GM23338 (cell line): ENCODE data around the gene LEAP2. TPM values are rescaled to one million over a fixed set of nuclear protein-coding genes. Genes with fewer than 3 reads are reported as not detected.

Experiments
- ATAC-seq: fragments of 200-7000 bp; cut with Tn5 transposase; 3 replicates; pipeline ENCODE4 v1.9.1; 2020
- DNase-seq: peaks from one replicate; pipeline ENCODE4 v3.0.0-alpha.2; 2015; ENCODE audit warnings: low spot score
- H2AFZ ChIP-seq: fragments of 200-600 bp; sonication (generic); 2 replicates; pipeline ENCODE4 v1.8.0; 2016; ENCODE audit warnings: antibody characterized with exemption, mild to moderate bottlenecking, moderate library complexity
- H3F3A ChIP-seq: fragments of 200-600 bp; sonication (generic); replicated peaks from 2 replicates; pipeline ENCODE4 v1.8.0; 2017; ENCODE audit warnings: antibody characterized with exemption, mixed run types, low read depth
- H3K27ac ChIP-seq: fragments of 200-600 bp; sonication (generic); 2 replicates; pipeline ENCODE4 v1.6.1; 2016; ENCODE audit warnings: low read depth
- H3K27me3 ChIP-seq: fragments of 200-600 bp; sonication (generic); 2 replicates; pipeline ENCODE4 v1.8.0; 2016; ENCODE audit warnings: mild to moderate bottlenecking, mixed run types, moderate library complexity; ENCODE audit not compliant: insufficient read depth
- H3K36me3 ChIP-seq: fragments of 200-600 bp; sonication (generic); 2 replicates; pipeline ENCODE4 v1.8.0; 2016; ENCODE audit warnings: mild to moderate bottlenecking; ENCODE audit not compliant: insufficient read depth
- H3K4me1 ChIP-seq: fragments of 200-600 bp; sonication (generic); 2 replicates; pipeline ENCODE4 v1.8.0; 2016; ENCODE audit warnings: mild to moderate bottlenecking, moderate library complexity; ENCODE audit not compliant: insufficient read depth
- H3K4me2 ChIP-seq: fragments of 200-600 bp; sonication (generic); 2 replicates; pipeline ENCODE4 v1.7.1; 2017; ENCODE audit warnings: mixed run types
- H3K4me3 ChIP-seq: fragments of 200-600 bp; sonication (generic); 2 replicates; pipeline ENCODE4 v1.6.1; 2016; ENCODE audit warnings: mixed run types
- H3K79me2 ChIP-seq: fragments of 200-600 bp; sonication (generic); replicated peaks from 2 replicates; pipeline ENCODE4 v1.8.0; 2017; ENCODE audit warnings: mild to moderate bottlenecking; ENCODE audit not compliant: insufficient read depth
- H3K9me2 ChIP-seq: fragments of 200-600 bp; sonication (generic); 2 replicates; pipeline ENCODE4 v1.8.0; 2017; ENCODE audit not compliant: insufficient read depth
- H4K20me1 ChIP-seq: fragments of 200-600 bp; sonication (generic); replicated peaks from 2 replicates; pipeline ENCODE4 v1.8.0; 2017; ENCODE audit warnings: mild to moderate bottlenecking; ENCODE audit not compliant: insufficient read depth
- H3K27ac Mint-ChIP-seq: 2 replicates; pipeline ENCODE4 v1.8.0; 2020; ENCODE audit warnings: inconsistent platforms, mild to moderate bottlenecking, moderate library complexity, mixed read lengths
- H3K27me3 Mint-ChIP-seq: 3 replicates; pipeline ENCODE4 v1.8.0; 2022; ENCODE audit warnings: low read depth, mild to moderate bottlenecking, moderate library complexity, mixed read lengths, inconsistent platforms; ENCODE audit not compliant: insufficient read depth, poor library complexity
- H3K36me3 Mint-ChIP-seq: 3 replicates; pipeline ENCODE4 v1.8.0; 2021; ENCODE audit warnings: low read depth, mild to moderate bottlenecking, inconsistent platforms, moderate library complexity, mixed read lengths
- H3K4me1 Mint-ChIP-seq: 3 replicates; pipeline ENCODE4 v1.8.0; 2020; ENCODE audit warnings: mild to moderate bottlenecking, inconsistent platforms, mixed read lengths
- H3K4me3 Mint-ChIP-seq: 3 replicates; pipeline ENCODE4 v1.8.0; 2021; ENCODE audit warnings: moderate library complexity, mild to moderate bottlenecking, inconsistent platforms, mixed read lengths
- H3K9me3 Mint-ChIP-seq: 3 replicates; pipeline ENCODE4 v1.8.0; 2020; ENCODE audit warnings: moderate library complexity, mild to moderate bottlenecking, inconsistent platforms, mixed read lengths
- CREB1 ChIP-seq: fragments of 250-450 bp; sonication (Bioruptor Pico); IDR thresholded peaks from 2 replicates; pipeline ENCODE4 v1.5.0; 2020; ENCODE audit warnings: low read depth, mild to moderate bottlenecking, moderate library complexity
- CTCF ChIP-seq, 2 experiments: fragments of 200-600 bp in 1 of 2; sonication (generic) in 1 of 2; conservative IDR thresholded peaks; 2 replicates each; pipeline versions ENCODE4 v1.5.1 to v1.6.1; 2016 to 2017; ENCODE audit warnings: antibody characterized with exemption in 2 of 2, low read depth in 2 of 2, mild to moderate bottlenecking in 2 of 2, moderate library complexity in 1 of 2
- ETS1 ChIP-seq: IDR thresholded peaks from 2 replicates; pipeline ENCODE4 v1.6.1; 2016; ENCODE audit warnings: antibody characterized with exemption
- EZH2 ChIP-seq: fragments of 200-600 bp; sonication (generic); IDR thresholded peaks from one replicate; pipeline ENCODE4 v1.8.0; 2017; ENCODE audit warnings: antibody characterized with exemption, mild to moderate bottlenecking, low read depth; ENCODE audit not compliant: unreplicated experiment
- EZH2phosphoT487 ChIP-seq: fragments of 200-600 bp; sonication (generic); IDR thresholded peaks from one replicate; pipeline ENCODE4 v1.8.1; 2018; ENCODE audit warnings: antibody characterized with exemption; ENCODE audit not compliant: unreplicated experiment
- JUNB ChIP-seq: IDR thresholded peaks from one replicate; pipeline ENCODE4 v1.6.1; 2016; ENCODE audit warnings: antibody characterized with exemption; ENCODE audit not compliant: unreplicated experiment
- NANOG ChIP-seq: IDR thresholded peaks from 2 replicates; pipeline ENCODE4 v1.6.1; 2016; ENCODE audit warnings: antibody characterized with exemption, borderline replicate concordance
- POLR2AphosphoS5 ChIP-seq: IDR thresholded peaks from 2 replicates; pipeline ENCODE4 v1.6.1; 2016; ENCODE audit warnings: antibody characterized with exemption, low read depth
- REST ChIP-seq: IDR thresholded peaks from one replicate; pipeline ENCODE4 v1.6.1; 2018; ENCODE audit warnings: antibody characterized with exemption; ENCODE audit not compliant: unreplicated experiment
- STAT1 ChIP-seq: IDR thresholded peaks from one replicate; pipeline ENCODE4 v1.6.1; 2016; ENCODE audit warnings: antibody characterized with exemption; ENCODE audit not compliant: unreplicated experiment
- ZNF114 ChIP-seq: fragments of 250-450 bp; sonication (Bioruptor Pico); IDR thresholded peaks from 2 replicates; pipeline ENCODE4 v1.5.0; 2020; ENCODE audit warnings: mild to moderate bottlenecking, moderate library complexity
- ZNF331 ChIP-seq: fragments of 250-450 bp; sonication (Bioruptor Pico); IDR thresholded peaks from 2 replicates; pipeline ENCODE4 v1.5.0; 2020; ENCODE audit warnings: low read depth, mild to moderate bottlenecking, moderate library complexity
- ZNF462 ChIP-seq: fragments of 250-450 bp; sonication (Bioruptor Pico); IDR thresholded peaks from 2 replicates; pipeline ENCODE4 v1.5.0; 2020; ENCODE audit warnings: mild to moderate bottlenecking, moderate library complexity
- long read RNA-seq: library from polyadenylated mRNA; unstranded; transcript quantifications from one replicate; pipeline ENCODE4 v2.0.0, GENCODE V29; 2020; ENCODE audit not compliant: unreplicated experiment
- polyA plus RNA-seq: library from polyadenylated mRNA; unstranded; fragments of >200 nt; fragmentation: Nextera tagmentation; extraction: Ambion mirVana; gene quantifications from 2 replicates; pipeline ENCODE4 v1.2.1, GENCODE V29; 2016
- total RNA-seq: library from RNA; depleted of rRNA; stranded (reverse); fragments of >200 nt; shearing (Covaris generic); gene quantifications from 2 replicates; pipeline ENCODE4 v1.2.3, GENCODE V29; 2014; rRNA removed

LEAP2 gene
- total RNA-seq (0.54 and 1.8 TPM in 2 replicates), polyA plus RNA-seq (1.5 and 1.6 TPM in 2 replicates)
- long read RNA-seq, result 0 reads

- no peak; the same call in 2 of the 3 replicates for ATAC-seq
Observed at GRCh38 chr5:132873119-132873929, at the start of gene LEAP2. TSS of gene LEAP2 (plus strand) at chr5:132873668. CDS start at chr5:132873695, 27 bp downstream.

More at GRCh38 chr5:132873119-132873929, at the start of gene LEAP2:
- Histone ChIP-seq H3K4me3 (no peak within 1 kb of the TSS), H2AFZ (no peak within 1 kb of the TSS), H3K27ac (no peak within 1 kb of the TSS; the same call in 1 of the 2 replicates), H3K4me1 (no peaks in the 10 kb centered on the region), H3K9me2 (no peaks in the 10 kb centered on the region), H3K79me2 (peaks cover 2% of the 10 kb centered on the region; the same call in 1 of the 2 replicates), H3K27me3 (no peaks in the 10 kb centered on the region), H3F3A (peaks cover 7% of the 10 kb centered on the region), H3K36me3 (peaks cover 6% of the 10 kb centered on the region), H3K4me2 (no peak within 1 kb of the TSS), H4K20me1 (no peaks in the 10 kb centered on the region; the same call in 1 of the 2 replicates)
- Mint-ChIP-seq H3K4me1 (no peaks in the 10 kb centered on the region), H3K36me3 (peaks cover 22% of the 10 kb centered on the region), H3K4me3 (no peak within 1 kb of the TSS), H3K27ac (no peak within 1 kb of the TSS; the same call in 1 of the 2 replicates), H3K9me3 (no peaks in the 10 kb centered on the region), H3K27me3 (peaks cover 6% of the 10 kb centered on the region)
- TF ChIP-seq ZNF114 (CRISPR knock-in tag), result no peak
- no peak for TF ChIP-seq ZNF331
- no peak for TF ChIP-seq REST
- no peak for TF ChIP-seq ZNF462 (CRISPR knock-in tag)
- TF ChIP-seq EZH2phosphoT487, result no peak
- TF ChIP-seq POLR2AphosphoS5, result no peak; the same call in 1 of the 2 replicates
- no peak for TF ChIP-seq STAT1
- no peak for TF ChIP-seq CREB1 (CRISPR knock-in tag)
- no peak for TF ChIP-seq JUNB
- TF ChIP-seq EZH2, result no peak
- no peak for TF ChIP-seq NANOG
- TF ChIP-seq ETS1, result no peak
- TF ChIP-seq CTCF (conservative IDR thresholded peaks at IDR 0.05; ENCODE audit: low read depth in 2 of 2), result no peak
- no peak for DNase-seq
